GM12892 (cell line): ENCODE data around the gene NTRK3.

Experiments used
- POLR2A ChIP-seq: IDR thresholded peaks from 2 replicates; pipeline ENCODE4 v1.6.1; 2011; ENCODE audit warnings: low read depth, low read length, control low read depth
- POLR2AphosphoS5 ChIP-seq: IDR thresholded peaks from 2 replicates; pipeline ENCODE4 v1.6.1; 2011; ENCODE audit warnings: low read depth, low read length, control low read depth

GRCh38 chr15:88247914-88248313 is 8.6 kb downstream of the NTRK3 start:
- TF ChIP-seq POLR2AphosphoS5 (no peak), POLR2A (no peak)
